CD8-positive, alpha-beta memory T cell (primary cell): ENCODE data around the gene PAIP2. TPM values are rescaled to one million over a fixed set of nuclear protein-coding genes. Genes with fewer than 3 reads are reported as not detected.
"Not testable (repeated sequence)": the region's sequence is repeated elsewhere in the genome, so short reads cannot be mapped to it uniquely, and the experiment has no call there.

Experiments
- CTCF ChIA-PET: fragments of 350-600 bp; sonication (Branson Sonifier 250); formaldehyde crosslinking; loops from one replicate; lab custom pipeline; 2021; ENCODE audit warnings: antibody characterized with exemption; lab: Charles Lee
- POLR2A ChIA-PET: fragments of 350-600 bp; sonication (Branson Sonifier 250); formaldehyde crosslinking; loops from one replicate; lab custom pipeline; 2021; ENCODE audit warnings: antibody characterized with exemption; lab: Charles Lee
- DNase-seq, 5 donors: peaks; one replicate each; pipeline versions ENCODE4 v3.0.0 to v3.0.0-alpha.2; 2020 to 2022; ENCODE audit warnings: mixed read lengths in 1 of 5
- H3K27ac ChIP-seq: one replicate; pipeline ENCODE4 v1.7.0; 2013; ENCODE audit warnings: low read depth, mild to moderate bottlenecking, low read length, moderate library complexity
- H3K27me3 ChIP-seq: 2 replicates; pipeline ENCODE4 v1.7.0; 2013; ENCODE audit warnings: low read length, mild to moderate bottlenecking; ENCODE audit not compliant: insufficient read depth, poor library complexity, severe bottlenecking
- H3K36me3 ChIP-seq: 2 replicates; pipeline ENCODE4 v1.7.0; 2013; ENCODE audit warnings: mild to moderate bottlenecking, low read length, moderate library complexity; ENCODE audit not compliant: insufficient read depth
- H3K4me1 ChIP-seq: 2 replicates; pipeline ENCODE4 v1.7.0; 2013; ENCODE audit warnings: mild to moderate bottlenecking, low read length, moderate library complexity; ENCODE audit not compliant: insufficient read depth
- H3K4me3 ChIP-seq: 2 replicates; pipeline ENCODE4 v1.7.0; 2013; ENCODE audit warnings: mild to moderate bottlenecking, low read length
- H3K9me3 ChIP-seq: 2 replicates; pipeline ENCODE4 v1.7.0; 2013; ENCODE audit warnings: mild to moderate bottlenecking, low read length
- H3K27ac Mint-ChIP-seq, 8 donors: one replicate each; pipeline ENCODE4 v1.8.0; 2020 to 2021; ENCODE audit warnings: mixed read lengths in 8 of 8, mild to moderate bottlenecking in 6 of 8, inconsistent platforms in 3 of 8, moderate library complexity in 3 of 8
- H3K27me3 Mint-ChIP-seq, 2 donors: one replicate each; pipeline ENCODE4 v1.8.0; 2020 to 2021; ENCODE audit warnings: mixed read lengths in 2 of 2, mild to moderate bottlenecking in 1 of 2, moderate library complexity in 1 of 2
- H3K36me3 Mint-ChIP-seq, 3 donors: one replicate each; pipeline ENCODE4 v1.8.0; 2020 to 2021; ENCODE audit warnings: mixed read lengths in 3 of 3, inconsistent platforms in 1 of 3, mild to moderate bottlenecking in 1 of 3
- H3K4me1 Mint-ChIP-seq, 3 donors: one replicate each; pipeline ENCODE4 v1.8.0; 2020 to 2021; ENCODE audit warnings: mixed read lengths in 3 of 3, inconsistent platforms in 1 of 3, mild to moderate bottlenecking in 1 of 3
- H3K4me3 Mint-ChIP-seq, 7 donors: one replicate each; pipeline ENCODE4 v1.8.0; 2020 to 2021; ENCODE audit warnings: mixed read lengths in 7 of 7, mild to moderate bottlenecking in 6 of 7, moderate library complexity in 4 of 7, inconsistent platforms in 2 of 7
- H3K9me3 Mint-ChIP-seq, 5 donors: one replicate each; pipeline ENCODE4 v1.8.0; 2020 to 2022; ENCODE audit warnings: mixed read lengths in 5 of 5, mild to moderate bottlenecking in 3 of 5, moderate library complexity in 2 of 5, inconsistent platforms in 1 of 5
- polyA plus RNA-seq: library from polyadenylated mRNA; unstranded; fragments of 300-500 nt; fragmentation: Illumina TruSeq; gene quantifications from one replicate; pipeline ENCODE4 v1.2.3, GENCODE V29; 2021
- total RNA-seq, 2 experiments: library from RNA; stranded (reverse); gene quantifications; one replicate each; pipeline ENCODE4 v1.2.3, GENCODE V29; 2021

PAIP2 gene
- total and polyA plus RNA-seq, 3 experiments from 2014 or later = 67.9 to 342 (median 77.0) TPM

DNA sequence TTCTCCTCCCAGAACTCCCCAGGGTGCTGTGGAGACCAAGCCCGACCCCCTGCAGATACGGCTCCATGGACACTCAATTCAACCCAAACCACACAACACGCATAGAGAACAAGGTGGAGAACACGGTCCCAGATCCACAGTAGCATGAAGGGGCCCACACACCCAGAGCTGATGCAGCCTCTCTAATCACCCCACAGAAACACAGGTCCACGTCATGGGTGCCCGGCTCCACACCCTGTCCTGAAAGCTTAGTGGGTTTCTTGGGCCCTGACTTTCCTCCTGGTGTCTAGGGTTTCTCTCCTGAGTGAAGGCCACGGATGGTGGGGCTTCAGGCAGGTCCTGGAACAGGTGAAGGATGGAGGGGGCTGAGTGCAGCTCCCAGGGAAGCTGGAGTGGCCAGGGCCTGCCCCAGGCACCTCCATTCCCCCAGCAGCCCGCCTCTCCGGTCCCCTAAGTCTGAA is 43.0 kb downstream of the PAIP2 start:
- H3K27ac Mint-ChIP-seq = peak overlapping the region; percentile 90 to 98 (median 93)
- no peaks in the 10 kb centered on the region for H3K36me3 ChIP-seq
- H3K4me1 ChIP-seq = peaks cover 24% of the 10 kb centered on the region
- peak overlapping the region; percentile 72 for H3K4me3 ChIP-seq
- H3K36me3 Mint-ChIP-seq = no peaks in the 10 kb centered on the region
- H3K27ac ChIP-seq = peak overlapping the region; percentile 68
- no peak for DNase-seq
- no peaks in the 10 kb centered on the region for H3K9me3 ChIP-seq
- CTCF ChIA-PET = interaction anchor here (1.0 kb wide), 1 partner anchor 9 kb away, joined by 3 read pairs; no protein-coding TSS in a partner anchor
- H3K9me3 Mint-ChIP-seq = no peaks in the 10 kb centered on the region
- peaks cover 0 to under 1% of the 10 kb centered on the region in 2 donors for H3K27me3 Mint-ChIP-seq
- H3K27me3 ChIP-seq = no peaks in the 10 kb centered on the region
- POLR2A ChIA-PET = interaction anchor here (0.6 kb wide), 2 partner anchors 56 to 791 kb away, joined by 3 read pairs; no protein-coding TSS in a partner anchor
- H3K4me3 Mint-ChIP-seq = peak overlapping the region; percentile 82 to 92 (median 87)
- peaks cover 25 to 53% (median 33%) of the 10 kb centered on the region in 3 donors for H3K4me1 Mint-ChIP-seq

DNA sequence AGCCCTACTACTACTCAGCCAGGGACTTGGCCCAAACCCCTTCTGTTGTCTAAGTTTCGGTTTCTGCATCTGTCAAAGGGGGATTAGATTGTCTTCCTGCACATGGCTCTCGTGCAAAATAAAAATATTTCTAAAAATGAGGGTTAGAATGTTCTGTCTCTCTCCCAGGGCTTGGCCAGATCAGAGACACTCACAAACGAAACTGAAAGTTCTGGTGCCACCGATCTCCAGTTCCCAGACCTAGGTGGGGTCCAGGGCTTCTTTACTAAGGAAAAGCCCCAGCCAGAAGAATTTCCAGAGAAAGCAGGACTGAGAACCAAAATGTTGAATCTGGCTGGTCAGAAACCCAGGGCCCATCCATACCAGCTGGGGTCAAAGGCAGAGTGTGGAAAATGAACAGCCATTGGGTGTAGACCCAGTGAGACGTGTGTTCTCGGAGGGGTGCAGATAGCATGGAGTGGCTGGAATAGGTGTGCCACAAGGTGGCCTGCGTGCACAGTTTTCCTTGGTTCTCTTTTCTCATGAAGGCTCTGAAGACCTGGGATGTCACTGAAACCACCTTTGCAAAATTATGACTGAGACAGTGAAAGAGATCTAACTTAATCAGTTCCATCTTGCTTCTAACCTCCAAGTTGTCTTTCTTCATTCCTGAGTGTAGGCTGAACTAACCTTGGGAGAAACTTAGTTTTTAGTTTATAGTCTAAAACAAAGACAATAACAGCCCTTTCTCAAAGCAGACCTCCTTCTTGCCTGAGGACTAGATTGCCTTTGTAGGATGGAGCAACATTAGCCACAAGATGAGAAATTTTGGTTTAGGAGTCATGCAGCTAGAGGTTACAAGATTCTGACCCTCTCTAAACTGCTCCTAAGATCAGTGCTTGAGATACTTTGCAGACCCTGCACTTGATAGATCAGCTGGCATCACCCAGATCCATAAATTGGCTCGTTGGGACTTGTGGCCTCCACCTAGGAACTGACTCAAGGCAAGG is 43.7 kb downstream of the PAIP2 start:
- Mint-ChIP-seq H3K9me3 (no peaks in the 10 kb centered on the region), H3K4me1 (peaks cover 33 to 60% (median 40%) of the 10 kb centered on the region in 3 donors), H3K36me3 (no peaks in the 10 kb centered on the region), H3K27ac (peak overlapping the region; percentile 90 to 98 (median 93)), H3K27me3 (peaks cover 0 to 5% of the 10 kb centered on the region in 2 donors), H3K4me3 (peak overlapping the region; percentile 82 to 92 (median 87))
- Histone ChIP-seq H3K4me3 (peak overlapping the region; percentile 72), H3K27me3 (no peaks in the 10 kb centered on the region), H3K36me3 (no peaks in the 10 kb centered on the region), H3K4me1 (peaks cover 32% of the 10 kb centered on the region), H3K27ac (peak overlapping the region; percentile 68), H3K9me3 (no peaks in the 10 kb centered on the region)
- ChIA-PET POLR2A (interaction anchor here (0.6 to 1.1 kb wide), 2 partner anchors 44 to 823 kb away, joined by 3 read pairs; partner anchors contain the start of gene PAIP2), CTCF (interaction anchor here (1.0 to 1.1 kb wide), 2 partner anchors 8 to 132 kb away, joined by 3 read pairs; no protein-coding TSS in a partner anchor)
- DNase-seq = peak in 2 of 5 donors; percentile 24 to 29

DNA sequence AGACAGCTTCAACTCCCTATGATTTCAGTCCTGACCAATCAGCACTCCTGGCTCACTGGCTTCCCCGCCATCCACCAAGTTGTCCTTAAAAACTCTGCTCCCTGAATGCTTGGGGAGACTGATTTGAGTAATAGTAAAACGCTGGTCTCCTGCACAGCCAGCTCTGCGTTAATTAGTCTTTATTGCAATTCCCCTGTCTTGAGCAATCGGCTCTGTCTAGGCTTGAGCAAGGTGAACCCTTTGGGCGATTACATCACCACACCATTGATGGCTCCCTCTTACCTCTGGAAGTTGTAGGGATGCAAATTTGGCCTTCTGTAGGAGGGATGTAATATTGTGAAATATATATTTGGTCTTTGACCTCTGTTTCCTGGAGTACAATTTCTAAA is 44.4 kb downstream of the PAIP2 start:
- peaks cover 0 to 5% of the 10 kb centered on the region in 2 donors for H3K27me3 Mint-ChIP-seq
- no peak overlapping the region for H3K4me3 ChIP-seq
- H3K9me3 ChIP-seq = no peaks in the 10 kb centered on the region
- ChIA-PET CTCF (interaction anchor here (1.1 kb wide), 1 partner anchor 131 kb away, joined by 3 read pairs; no protein-coding TSS in a partner anchor), POLR2A (interaction anchor here (0.6 to 1.1 kb wide), 2 partner anchors 44 to 824 kb away, joined by 3 read pairs; partner anchors contain the start of gene PAIP2)
- H3K36me3 ChIP-seq = no peaks in the 10 kb centered on the region
- peak overlapping the region in 6 of 7 donors; percentile 29 to 92 (median 86) for H3K4me3 Mint-ChIP-seq
- H3K9me3 Mint-ChIP-seq = no peaks in the 10 kb centered on the region
- H3K27ac ChIP-seq = no peak overlapping the region
- no peaks in the 10 kb centered on the region for H3K27me3 ChIP-seq
- no peaks in the 10 kb centered on the region for H3K36me3 Mint-ChIP-seq
- peak overlapping the region; percentile 84 to 95 (median 92) for H3K27ac Mint-ChIP-seq
- peaks cover 38% of the 10 kb centered on the region for H3K4me1 ChIP-seq
- peaks cover 40 to 67% (median 47%) of the 10 kb centered on the region in 3 donors for H3K4me1 Mint-ChIP-seq
- no peak for DNase-seq

DNA sequence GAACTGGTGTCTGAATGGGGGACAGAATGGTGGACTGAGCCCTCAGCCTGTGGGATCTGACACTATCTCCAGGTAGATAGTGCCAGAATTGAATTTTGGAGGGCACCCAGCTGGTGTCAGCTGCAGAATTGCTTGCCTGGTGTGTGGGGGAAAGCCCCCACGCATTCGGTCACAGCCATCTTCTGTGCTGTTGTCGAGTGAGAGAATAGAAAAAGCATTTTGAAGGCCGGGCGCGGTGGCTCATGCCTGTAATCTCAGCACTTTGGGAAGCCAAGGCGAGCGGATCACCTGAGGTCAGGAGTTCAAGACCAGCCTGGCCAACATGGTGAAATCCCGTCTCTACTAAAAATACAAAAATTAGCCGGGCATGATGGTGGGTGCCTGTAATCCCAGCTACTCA is 45.3 kb downstream of the PAIP2 start:
- H3K27me3 Mint-ChIP-seq, H3K9me3 Mint-ChIP-seq, H3K4me3 ChIP-seq, H3K36me3 ChIP-seq, H3K36me3 Mint-ChIP-seq, H3K27me3 ChIP-seq, H3K27ac ChIP-seq, DNase-seq, H3K9me3 ChIP-seq: not testable (repeated sequence)
- H3K4me3 Mint-ChIP-seq = peak overlapping the region in 1 of 7 donors; percentile 30
- peaks cover 48 to 76% (median 56%) of the 10 kb centered on the region in 3 donors for H3K4me1 Mint-ChIP-seq
- POLR2A ChIA-PET = interaction anchor here (0.6 to 0.7 kb wide), 2 partner anchors 13 to 29 kb away, joined by 3 to 4 read pairs; no protein-coding TSS in a partner anchor
- H3K4me1 ChIP-seq = peaks cover 48% of the 10 kb centered on the region
- CTCF ChIA-PET = interaction anchor here (1.1 kb wide), 1 partner anchor 130 kb away, joined by 3 read pairs; no protein-coding TSS in a partner anchor
- H3K27ac Mint-ChIP-seq = peak overlapping the region in 5 of 8 donors; percentile 66 to 94 (median 93)

DNA sequence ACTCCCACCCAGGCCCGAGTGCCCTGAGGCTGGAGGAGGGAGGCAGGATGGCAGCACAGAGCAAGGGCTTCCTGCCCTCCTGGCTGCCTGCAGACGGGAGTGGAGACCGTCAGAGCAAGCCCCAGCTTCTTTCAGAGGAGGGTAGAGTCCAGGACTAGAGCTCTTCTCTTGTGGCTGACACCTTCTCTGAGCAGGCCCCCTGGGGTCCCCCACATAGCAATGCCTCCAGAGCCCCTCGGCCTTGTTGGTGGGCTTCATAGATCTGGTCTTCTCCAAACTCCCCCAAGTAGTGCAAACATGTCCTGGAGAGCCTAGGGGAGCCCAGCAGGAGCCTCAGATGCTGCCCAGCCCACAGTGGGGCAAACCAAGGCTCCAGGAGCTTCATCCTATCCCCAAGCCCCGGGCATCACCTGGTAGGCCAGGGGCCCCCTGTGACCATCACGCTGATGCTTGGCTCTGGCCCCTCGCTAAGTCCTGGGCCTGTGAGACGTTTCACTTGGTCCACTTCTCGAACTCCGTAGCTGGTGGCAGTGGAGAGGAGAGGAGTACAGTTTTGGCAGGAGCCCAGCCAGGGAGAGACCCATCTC is 46.0 kb downstream of the PAIP2 start:
- no peak overlapping the region for H3K27ac ChIP-seq
- H3K4me3 ChIP-seq = no peak overlapping the region
- H3K9me3 ChIP-seq = no peaks in the 10 kb centered on the region
- POLR2A ChIA-PET = no interaction called here
- Mint-ChIP-seq H3K4me3 (peak overlapping the region in 1 of 7 donors; percentile 30), H3K9me3 (no peaks in the 10 kb centered on the region), H3K27me3 (peaks cover 0 to 5% of the 10 kb centered on the region in 2 donors), H3K36me3 (peaks cover 0 to 1% (median 0%) of the 10 kb centered on the region in 3 donors), H3K4me1 (peaks cover 48 to 79% (median 56%) of the 10 kb centered on the region in 3 donors), H3K27ac (peak overlapping the region in 2 of 8 donors; percentile 29 to 54)
- H3K27me3 ChIP-seq = no peaks in the 10 kb centered on the region
- H3K36me3 ChIP-seq = no peaks in the 10 kb centered on the region
- CTCF ChIA-PET = no interaction called here
- H3K4me1 ChIP-seq = peaks cover 51% of the 10 kb centered on the region
- DNase-seq = no peak

DNA sequence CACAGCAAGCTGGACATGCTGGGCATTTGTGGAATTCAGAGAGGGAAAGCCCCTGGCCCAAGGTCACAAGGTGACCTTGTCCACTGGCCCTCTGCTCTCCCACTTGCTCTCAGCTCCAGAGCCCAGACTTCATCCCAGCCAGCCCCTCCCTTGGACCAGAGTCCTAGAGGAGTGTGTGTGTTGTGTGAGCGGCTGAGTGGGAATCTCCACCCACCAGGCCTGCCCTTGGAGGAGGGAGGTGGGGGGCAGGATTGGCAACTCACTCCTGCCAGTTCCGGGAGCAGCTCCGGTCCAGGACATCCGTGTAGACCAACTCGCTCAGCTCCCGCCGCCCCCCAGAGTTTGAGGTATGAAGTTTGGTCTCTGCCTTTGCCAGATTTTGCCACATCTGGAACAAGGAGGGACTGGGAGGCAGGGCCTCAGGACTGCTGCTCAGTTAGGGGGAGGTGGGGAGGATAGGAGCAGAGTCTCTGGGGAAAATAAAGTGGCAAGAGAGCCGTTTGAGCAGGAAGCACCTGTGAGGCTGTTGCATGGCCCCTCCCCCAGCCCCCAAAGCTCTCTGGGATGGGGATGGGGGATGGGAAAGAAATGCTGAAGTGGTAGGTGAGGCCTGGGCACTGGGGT is 46.7 kb downstream of the PAIP2 start:
- ChIA-PET CTCF (interaction anchor here (4.2 kb wide), 1 partner anchor 47 kb away, joined by 21 read pairs; the partner anchor contains the start of gene PAIP2), POLR2A (no interaction called here)
- Mint-ChIP-seq H3K27me3 (peaks cover 0 to 5% of the 10 kb centered on the region in 2 donors), H3K36me3 (peaks cover 0 to 2% (median 0%) of the 10 kb centered on the region in 3 donors), H3K9me3 (no peaks in the 10 kb centered on the region), H3K27ac (peak overlapping the region in 3 of 8 donors; percentile 29 to 68 (median 29)), H3K4me3 (peak overlapping the region in 1 of 7 donors; percentile 9), H3K4me1 (peaks cover 48 to 84% (median 59%) of the 10 kb centered on the region in 3 donors)
- no peak overlapping the region for H3K27ac ChIP-seq
- no peak for DNase-seq
- no peaks in the 10 kb centered on the region for H3K9me3 ChIP-seq
- H3K4me1 ChIP-seq = peaks cover 53% of the 10 kb centered on the region
- H3K27me3 ChIP-seq = no peaks in the 10 kb centered on the region
- no peaks in the 10 kb centered on the region for H3K36me3 ChIP-seq
- H3K4me3 ChIP-seq = no peak overlapping the region
